A549 (cell line): ENCODE results near the gene PTPRD.

Source experiments
- BHLHE40 ChIP-seq: IDR thresholded peaks from 2 replicates; pipeline ENCODE4 v1.6.1; 2012; ENCODE audit warnings: low read depth, low read length, inconsistent platforms
- CBX2 ChIP-seq: fragments of 200-600 bp; sonication (generic); IDR thresholded peaks from 2 replicates; pipeline ENCODE4 v1.6.1; 2016; ENCODE audit warnings: low read depth, mild to moderate bottlenecking, borderline replicate concordance
- EP300 ChIP-seq, 2 experiments: fragments of >200 bp; sonication (Bioruptor Twin); formaldehyde crosslinking; IDR thresholded peaks; 2 replicates in 1 of 2; 3 replicates in 1 of 2; pipeline ENCODE4 v1.6.1; 2016 to 2017
- HEYL ChIP-seq: fragments of 250-450 bp; sonication (Bioruptor Pico); IDR thresholded peaks from 2 replicates; pipeline ENCODE4 v1.8.0; 2021; ENCODE audit warnings: mild to moderate bottlenecking, moderate library complexity
- KDM1A ChIP-seq: fragments of 200-600 bp; sonication (generic); IDR thresholded peaks from 2 replicates; pipeline ENCODE4 v1.6.1; 2016; ENCODE audit warnings: low read depth, mild to moderate bottlenecking
- KDM5A ChIP-seq: fragments of 200-600 bp; sonication (generic); IDR thresholded peaks from 2 replicates; pipeline ENCODE4 v1.6.1; 2016; ENCODE audit warnings: antibody characterized with exemption, mild to moderate bottlenecking
- MYC ChIP-seq: IDR thresholded peaks from 2 replicates; pipeline ENCODE4 v1.6.1; 2012; ENCODE audit warnings: mild to moderate bottlenecking, inconsistent platforms, low read length, improper control_type of control experiment, borderline replicate concordance
- POLR2A ChIP-seq: IDR thresholded peaks from 2 replicates; pipeline ENCODE4 v1.6.1; 2012; ENCODE audit warnings: mild to moderate bottlenecking, low read length
- RFX5 ChIP-seq: fragments of 450-650 bp; IDR thresholded peaks from 2 replicates; pipeline ENCODE4 v1.7.1; 2014; ENCODE audit warnings: antibody characterized with exemption, mild to moderate bottlenecking, moderate library complexity
- ZC3H11A ChIP-seq: fragments of 450-650 bp; IDR thresholded peaks from 2 replicates; pipeline ENCODE4 v1.6.1; 2014; ENCODE audit warnings: antibody characterized with exemption, mild to moderate bottlenecking
- TF ChIP-seq, protein P1 (sequence below): fragments of >200 bp; sonication (Bioruptor Twin); formaldehyde crosslinking; IDR thresholded peaks from 3 replicates; pipeline ENCODE4 v1.5.1; 2016
- TF ChIP-seq, protein P2 (sequence below): fragments of 200-600 bp; sonication (generic); IDR thresholded peaks from 2 replicates; pipeline ENCODE4 v1.6.1; 2016; ENCODE audit warnings: antibody characterized with exemption, mild to moderate bottlenecking, moderate library complexity
- TF ChIP-seq, protein P3 (sequence below): IDR thresholded peaks from 2 replicates; pipeline ENCODE4 v1.6.1; 2012
- TF ChIP-seq, protein P4 (sequence below): fragments of >200 bp; sonication (Bioruptor Twin); formaldehyde crosslinking; IDR thresholded peaks from 3 replicates; pipeline ENCODE4 v1.6.1; 2016

DNA sequence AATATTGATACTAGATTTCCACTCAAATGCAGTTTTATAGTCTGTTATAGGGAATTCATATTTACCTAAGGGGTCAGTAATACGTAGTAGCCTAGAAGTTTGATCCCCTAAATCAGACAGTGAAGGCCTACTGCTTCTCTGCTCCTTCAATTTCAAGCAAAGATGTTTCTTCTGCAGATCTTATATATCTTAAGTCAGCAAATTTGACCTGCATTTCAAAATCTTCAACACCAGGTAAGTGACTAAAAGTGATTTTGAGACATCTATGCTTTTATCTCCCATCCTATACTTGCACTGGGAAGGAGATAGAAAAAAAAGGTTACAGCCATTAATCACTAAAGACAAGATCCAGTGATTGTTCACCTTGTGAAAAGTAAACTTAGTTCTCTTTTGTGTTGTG, 363.9 kb downstream of the PTPRD start:
- no peak for TF ChIP-seq CBX2
- TF ChIP-seq, protein P1, sequence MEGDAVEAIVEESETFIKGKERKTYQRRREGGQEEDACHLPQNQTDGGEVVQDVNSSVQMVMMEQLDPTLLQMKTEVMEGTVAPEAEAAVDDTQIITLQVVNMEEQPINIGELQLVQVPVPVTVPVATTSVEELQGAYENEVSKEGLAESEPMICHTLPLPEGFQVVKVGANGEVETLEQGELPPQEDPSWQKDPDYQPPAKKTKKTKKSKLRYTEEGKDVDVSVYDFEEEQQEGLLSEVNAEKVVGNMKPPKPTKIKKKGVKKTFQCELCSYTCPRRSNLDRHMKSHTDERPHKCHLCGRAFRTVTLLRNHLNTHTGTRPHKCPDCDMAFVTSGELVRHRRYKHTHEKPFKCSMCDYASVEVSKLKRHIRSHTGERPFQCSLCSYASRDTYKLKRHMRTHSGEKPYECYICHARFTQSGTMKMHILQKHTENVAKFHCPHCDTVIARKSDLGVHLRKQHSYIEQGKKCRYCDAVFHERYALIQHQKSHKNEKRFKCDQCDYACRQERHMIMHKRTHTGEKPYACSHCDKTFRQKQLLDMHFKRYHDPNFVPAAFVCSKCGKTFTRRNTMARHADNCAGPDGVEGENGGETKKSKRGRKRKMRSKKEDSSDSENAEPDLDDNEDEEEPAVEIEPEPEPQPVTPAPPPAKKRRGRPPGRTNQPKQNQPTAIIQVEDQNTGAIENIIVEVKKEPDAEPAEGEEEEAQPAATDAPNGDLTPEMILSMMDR: no peak
- no peak for TF ChIP-seq ZC3H11A
- TF ChIP-seq HEYL (CRISPR knock-in tag): no peak
- TF ChIP-seq MYC: no peak
- TF ChIP-seq BHLHE40: no peak
- no peak for TF ChIP-seq KDM5A
- no peak for TF ChIP-seq POLR2A
- TF ChIP-seq, protein P2, sequence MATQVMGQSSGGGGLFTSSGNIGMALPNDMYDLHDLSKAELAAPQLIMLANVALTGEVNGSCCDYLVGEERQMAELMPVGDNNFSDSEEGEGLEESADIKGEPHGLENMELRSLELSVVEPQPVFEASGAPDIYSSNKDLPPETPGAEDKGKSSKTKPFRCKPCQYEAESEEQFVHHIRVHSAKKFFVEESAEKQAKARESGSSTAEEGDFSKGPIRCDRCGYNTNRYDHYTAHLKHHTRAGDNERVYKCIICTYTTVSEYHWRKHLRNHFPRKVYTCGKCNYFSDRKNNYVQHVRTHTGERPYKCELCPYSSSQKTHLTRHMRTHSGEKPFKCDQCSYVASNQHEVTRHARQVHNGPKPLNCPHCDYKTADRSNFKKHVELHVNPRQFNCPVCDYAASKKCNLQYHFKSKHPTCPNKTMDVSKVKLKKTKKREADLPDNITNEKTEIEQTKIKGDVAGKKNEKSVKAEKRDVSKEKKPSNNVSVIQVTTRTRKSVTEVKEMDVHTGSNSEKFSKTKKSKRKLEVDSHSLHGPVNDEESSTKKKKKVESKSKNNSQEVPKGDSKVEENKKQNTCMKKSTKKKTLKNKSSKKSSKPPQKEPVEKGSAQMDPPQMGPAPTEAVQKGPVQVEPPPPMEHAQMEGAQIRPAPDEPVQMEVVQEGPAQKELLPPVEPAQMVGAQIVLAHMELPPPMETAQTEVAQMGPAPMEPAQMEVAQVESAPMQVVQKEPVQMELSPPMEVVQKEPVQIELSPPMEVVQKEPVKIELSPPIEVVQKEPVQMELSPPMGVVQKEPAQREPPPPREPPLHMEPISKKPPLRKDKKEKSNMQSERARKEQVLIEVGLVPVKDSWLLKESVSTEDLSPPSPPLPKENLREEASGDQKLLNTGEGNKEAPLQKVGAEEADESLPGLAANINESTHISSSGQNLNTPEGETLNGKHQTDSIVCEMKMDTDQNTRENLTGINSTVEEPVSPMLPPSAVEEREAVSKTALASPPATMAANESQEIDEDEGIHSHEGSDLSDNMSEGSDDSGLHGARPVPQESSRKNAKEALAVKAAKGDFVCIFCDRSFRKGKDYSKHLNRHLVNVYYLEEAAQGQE: no peak
- TF ChIP-seq KDM1A: no peak
- TF ChIP-seq, protein P3, sequence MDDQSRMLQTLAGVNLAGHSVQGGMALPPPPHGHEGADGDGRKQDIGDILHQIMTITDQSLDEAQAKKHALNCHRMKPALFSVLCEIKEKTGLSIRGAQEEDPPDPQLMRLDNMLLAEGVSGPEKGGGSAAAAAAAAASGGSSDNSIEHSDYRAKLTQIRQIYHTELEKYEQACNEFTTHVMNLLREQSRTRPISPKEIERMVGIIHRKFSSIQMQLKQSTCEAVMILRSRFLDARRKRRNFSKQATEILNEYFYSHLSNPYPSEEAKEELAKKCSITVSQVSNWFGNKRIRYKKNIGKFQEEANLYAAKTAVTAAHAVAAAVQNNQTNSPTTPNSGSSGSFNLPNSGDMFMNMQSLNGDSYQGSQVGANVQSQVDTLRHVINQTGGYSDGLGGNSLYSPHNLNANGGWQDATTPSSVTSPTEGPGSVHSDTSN: no peak
- no peak for TF ChIP-seq RFX5
- TF ChIP-seq EP300 (IDR thresholded peaks at IDR 0.05): no peak
- TF ChIP-seq, protein P4, sequence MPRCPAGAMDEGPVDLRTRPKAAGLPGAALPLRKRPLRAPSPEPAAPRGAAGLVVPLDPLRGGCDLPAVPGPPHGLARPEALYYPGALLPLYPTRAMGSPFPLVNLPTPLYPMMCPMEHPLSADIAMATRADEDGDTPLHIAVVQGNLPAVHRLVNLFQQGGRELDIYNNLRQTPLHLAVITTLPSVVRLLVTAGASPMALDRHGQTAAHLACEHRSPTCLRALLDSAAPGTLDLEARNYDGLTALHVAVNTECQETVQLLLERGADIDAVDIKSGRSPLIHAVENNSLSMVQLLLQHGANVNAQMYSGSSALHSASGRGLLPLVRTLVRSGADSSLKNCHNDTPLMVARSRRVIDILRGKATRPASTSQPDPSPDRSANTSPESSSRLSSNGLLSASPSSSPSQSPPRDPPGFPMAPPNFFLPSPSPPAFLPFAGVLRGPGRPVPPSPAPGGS: no peak
